GM21367 (cell line): ENCODE results near the gene CAMK1D.

Source experiments
- ATAC-seq: cut with Tn5 transposase; IDR thresholded peaks from one replicate; pipeline ENCODE4 v1.9.1; 2021; ENCODE audit not compliant: unreplicated experiment

The CAMK1D gene

DNA sequence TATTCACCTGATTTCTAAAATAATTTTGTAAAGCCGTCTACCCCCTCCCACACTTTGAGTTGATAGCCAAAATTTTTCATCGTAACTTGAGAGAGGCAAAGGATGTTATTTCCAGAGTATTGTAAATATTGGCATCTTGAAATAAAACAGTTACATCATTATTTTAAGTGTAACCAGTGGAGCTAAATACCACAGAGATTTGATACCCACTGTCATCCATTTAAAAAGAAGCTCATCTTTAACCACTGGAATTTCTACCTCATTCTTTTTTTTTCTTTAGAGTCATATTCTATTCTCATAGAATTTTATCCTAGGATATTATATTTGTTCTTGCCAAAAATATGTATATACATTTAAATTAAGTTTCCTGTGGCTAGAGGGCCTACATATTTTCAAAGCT is 48.6 kb downstream of the CAMK1D start:
- no peak for ATAC-seq

DNA sequence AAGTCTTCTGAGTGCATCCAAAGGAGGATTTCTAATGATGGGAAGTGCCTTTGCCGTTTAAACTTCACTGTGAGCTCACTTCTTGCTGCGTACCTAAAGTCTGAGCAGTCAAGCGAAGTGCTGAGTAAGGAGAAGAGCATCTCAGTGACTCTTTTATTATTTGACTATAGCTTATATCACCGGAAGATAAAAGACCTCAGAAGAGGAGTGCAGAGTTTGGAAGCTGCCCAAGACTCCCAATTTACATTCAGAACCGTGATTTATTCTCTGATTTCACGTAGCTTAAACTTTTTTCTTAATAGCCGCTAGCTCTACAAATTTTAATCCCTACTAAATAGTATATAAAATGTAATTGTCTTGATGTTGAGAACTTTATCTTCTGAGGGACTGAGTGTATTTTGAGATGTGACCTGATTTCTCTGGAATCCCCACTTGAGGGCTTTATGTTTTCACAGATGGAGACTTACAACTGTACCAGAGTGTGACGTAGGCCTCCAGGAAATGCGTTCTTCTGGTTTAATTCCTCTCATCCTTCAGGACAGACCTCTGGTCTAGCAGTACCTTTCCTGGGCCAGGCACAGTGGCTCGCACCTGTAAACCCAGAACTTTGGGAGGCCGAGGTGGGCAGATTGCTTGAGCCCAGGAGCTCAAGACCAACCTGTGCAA is 51.1 kb downstream of the CAMK1D start:
- no peak for ATAC-seq

DNA sequence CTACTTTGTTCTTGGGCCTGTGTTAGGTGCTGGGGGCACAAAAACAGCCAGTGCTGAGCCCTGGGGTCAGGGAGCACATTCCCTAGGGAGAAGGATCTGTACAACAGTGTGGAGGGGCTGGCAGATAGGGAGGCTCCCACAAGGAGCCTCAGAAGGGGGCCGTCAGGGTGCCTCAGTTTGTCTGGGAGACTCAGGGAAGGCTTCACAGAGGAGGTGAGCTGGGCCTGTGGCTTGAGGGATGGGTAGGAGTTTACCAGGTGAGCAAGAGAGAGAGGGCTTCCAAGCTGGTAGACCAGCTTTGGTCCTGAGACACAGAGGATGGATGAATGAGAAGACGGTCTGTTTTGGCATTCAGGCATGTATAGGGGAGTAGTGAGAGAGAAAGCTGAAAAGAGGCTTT is 52.1 kb downstream of the CAMK1D start:
- ATAC-seq, result no peak

DNA sequence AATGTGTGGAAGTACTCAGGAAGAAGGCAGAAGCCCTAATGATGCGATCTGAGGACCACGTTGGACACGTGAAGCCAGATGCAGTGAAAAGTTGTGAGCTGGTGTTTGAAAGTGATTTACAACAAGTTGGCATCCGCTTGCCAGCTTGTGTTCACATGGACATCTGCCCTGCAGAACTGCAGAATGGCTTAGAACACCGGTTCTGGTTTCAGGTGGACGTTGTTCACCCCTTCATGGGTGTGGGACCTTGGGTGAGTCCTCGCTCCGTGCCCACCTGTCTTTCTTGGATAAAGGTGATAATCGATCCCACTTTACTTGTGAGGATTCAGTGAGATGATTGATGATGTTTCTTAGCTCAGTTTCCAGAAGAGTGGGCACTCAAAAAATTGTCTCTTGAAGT is 53.8 kb downstream of the CAMK1D start:
- ATAC-seq, result no peak

DNA sequence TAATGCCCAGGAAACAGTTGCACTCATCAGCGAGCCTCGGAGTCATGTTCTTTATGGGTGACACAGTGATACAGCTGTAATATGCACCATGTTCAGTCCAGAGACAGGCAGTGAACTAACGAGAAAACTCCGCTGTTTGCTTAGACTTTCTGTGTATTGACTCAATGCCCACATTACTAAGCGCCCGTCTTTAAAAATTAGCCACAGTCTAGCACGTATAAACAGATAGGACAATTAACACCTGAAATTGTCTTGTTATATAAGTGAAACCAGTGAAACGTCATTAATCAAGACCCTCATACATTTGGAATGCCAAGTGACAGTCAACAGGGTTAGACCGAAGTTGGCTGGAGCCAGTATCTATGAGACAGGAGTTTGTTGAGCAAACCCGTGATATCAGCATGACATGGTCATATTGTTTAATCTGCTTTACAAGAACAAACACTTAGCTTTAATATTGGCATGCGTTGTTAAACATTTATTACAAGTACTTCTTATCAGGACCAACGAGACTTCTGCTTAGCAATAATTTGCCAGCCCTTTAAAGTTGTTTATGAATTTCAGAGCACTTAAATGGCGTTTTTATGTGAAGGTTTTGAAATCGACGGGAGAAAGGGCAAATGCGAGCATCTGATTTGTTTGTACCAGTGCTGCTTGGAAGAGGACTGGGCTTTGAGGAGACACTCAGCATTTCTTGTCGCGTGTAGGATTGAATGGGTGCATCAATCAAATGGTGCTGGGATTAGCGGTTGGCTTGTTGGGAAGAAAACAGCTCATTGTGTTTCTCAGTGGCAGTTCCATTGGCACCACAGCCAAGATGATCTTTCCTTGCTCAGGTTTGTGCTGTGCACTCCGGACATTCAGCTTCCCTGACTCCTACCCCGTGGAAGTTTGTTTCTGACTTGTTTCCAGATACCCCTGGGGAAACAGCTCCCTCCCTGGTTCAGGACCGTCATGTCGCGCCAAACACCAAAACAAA is 56.3 kb downstream of the CAMK1D start:
- ATAC-seq, result no peak

DNA sequence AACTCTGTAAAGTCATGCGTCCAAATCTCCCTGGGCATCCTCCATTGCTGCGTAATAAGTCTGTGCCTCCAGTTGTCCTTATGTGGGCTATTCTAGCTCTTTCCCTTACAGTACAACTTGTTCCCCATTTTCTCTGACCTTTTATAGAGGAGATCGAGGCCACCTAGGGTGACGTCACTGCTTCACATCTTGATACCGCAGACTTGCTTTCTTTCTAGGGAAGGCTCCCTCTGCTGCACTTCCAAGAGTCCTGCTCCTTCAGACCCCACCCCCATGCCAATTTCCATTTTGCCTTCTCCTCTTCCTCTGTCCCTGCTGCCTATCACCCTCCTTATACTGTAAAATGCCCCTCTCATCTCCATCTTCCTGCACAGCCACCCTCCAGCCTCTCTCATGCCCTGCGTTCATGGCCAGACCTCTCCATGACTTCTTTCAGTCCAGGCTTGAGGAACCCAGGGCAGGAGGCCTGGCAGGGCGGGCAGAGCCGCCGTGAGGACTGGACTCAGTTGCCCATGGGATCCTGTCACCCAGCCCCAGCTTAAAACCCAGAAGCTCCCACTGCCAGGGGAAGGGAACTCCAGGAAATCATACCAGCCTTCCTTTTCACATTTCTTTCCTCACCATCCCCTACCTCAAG is 57.5 kb downstream of the CAMK1D start:
- ATAC-seq, result no peak

DNA sequence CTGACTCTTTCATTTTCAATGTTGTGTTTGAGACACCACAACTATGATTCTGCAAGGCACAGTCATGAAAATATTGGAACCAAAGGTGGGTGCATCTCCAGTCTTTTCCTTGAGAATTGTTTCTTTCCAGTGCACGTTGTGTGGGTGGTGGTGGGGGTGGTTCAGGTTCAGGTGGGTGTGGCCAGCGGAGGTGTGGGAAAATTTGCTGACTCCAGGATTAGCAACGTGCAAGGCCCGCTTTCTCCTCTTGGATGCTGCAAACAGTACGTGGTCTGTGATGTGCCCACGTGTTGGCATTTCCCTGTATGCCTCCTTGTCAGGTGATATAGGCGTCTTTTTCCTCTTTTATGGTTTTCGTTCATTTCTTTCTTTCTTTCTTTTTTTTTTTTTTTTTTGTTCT is 59.1 kb downstream of the CAMK1D start:
- ATAC-seq, result no peak

DNA sequence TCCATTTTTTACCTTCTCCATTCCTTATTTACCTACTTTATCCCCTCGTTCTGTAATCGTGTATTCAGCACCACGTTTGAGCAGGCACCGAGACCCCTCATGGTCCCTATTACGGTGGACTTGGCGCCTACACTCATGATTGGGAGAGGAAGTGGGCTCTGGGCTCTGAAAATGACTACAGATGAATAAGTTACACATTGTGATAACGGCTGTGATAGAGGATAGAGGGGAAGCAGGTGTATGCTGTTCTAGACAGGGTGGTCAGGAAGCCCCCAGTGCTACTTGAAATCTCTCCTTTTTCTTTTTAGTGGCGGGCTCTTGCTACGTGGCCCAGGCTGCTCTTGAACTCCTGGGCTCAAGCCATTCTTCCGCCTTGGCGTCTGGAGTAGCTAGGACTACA is 59.8 kb downstream of the CAMK1D start:
- ATAC-seq, result no peak

DNA sequence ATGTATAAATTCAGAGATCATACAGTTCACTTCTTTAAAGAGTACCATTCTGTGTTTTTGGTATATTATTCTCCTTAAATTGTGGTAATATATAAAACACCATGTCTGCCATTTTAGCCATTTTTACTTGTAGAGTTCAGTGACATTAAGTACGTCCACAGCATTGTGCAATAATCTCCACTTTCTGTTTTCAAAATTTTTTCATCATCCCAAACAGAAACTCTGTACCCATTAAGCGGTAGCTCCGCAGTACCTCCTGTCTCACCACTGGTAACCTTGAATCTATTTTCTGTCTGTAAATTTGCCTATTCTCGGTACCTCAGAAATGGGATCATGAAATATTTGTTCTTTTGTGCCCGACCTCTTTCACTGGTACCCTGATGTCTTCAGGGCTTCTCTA is 60.3 kb downstream of the CAMK1D start:
- ATAC-seq, result no peak

DNA sequence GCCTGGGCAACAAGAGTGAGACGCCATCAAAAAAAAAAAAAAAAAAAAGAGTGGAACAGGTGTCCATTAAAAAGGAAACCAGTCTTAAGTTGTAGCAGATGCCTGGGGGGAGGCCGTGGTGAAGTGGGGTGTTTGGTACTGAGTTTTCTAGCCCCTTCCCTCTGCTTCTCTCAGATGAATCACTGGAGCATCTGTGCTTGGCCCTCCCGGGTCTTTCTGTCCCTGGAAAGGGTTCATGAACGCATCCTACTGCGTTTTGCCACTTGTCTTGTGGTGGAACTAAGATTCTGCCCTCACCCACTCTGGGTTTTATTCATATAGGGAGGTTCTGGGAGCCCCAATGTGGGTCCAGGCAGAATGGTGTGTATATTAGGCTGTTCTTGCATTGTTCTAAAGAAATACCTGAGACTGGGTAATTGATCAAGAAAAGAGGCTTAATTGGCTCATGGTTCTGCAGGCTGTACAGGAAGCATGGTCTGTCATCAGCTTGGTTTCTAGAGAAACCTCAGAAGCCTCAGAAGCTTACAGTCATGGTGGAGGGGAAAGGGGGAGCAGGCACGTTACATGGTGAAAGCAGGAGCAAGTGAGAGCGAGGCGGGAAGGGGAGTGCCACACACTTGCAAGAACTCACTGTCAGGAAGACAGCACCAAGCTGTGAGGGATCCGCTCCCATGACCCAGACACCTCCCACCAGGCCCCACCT is 63.5 kb downstream of the CAMK1D start:
- no peak for ATAC-seq

DNA sequence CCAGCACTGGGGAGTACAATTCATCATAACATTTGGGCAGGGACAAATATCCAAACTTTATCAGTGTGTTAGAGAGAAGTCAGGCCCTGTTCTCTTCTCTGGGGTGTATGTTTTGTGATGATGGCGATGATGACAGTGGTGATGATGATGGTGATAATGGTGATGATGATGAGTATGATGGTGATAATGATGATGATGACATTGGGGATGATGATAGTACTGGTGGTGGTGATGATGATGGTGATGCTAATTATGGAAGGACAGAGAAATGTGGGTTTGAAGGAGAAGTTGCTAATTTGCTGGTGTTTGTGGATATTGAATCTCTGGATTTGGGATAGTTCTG is 64.0 kb downstream of the CAMK1D start:
- no peak for ATAC-seq

DNA sequence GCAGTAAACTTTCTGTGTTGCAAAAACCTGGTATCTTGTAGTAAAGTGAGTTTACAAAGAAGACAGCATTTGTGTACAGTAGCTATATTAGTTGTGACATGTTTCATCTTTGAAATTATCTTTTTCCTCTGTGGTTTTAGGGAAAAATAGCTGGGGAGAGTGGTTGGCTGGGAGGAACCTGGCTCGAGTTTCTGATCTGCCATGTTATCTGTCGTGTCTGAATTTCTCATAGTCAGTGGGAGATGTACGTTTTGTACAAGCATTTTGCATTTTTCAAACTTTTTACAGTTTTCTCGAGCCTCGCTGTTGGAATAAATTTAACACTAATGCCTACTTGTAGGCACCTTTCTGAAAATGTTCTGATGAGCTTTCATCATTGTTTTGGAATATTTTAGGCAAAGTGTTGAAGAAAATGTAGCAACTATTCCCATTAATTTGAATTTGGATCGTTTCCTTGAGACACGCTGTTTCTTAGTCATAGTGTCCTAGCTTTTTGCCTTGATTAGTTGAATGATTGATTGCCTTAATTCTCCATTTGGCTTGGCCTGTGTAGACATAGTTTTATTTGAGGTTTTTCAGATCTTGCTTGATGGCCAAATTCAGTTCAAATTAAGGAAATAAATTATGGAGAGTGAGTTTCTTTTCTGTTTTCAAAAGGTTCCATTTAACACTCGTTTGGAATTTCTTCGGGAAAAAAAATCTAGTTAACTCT is 65.1 kb downstream of the CAMK1D start:
- ATAC-seq, result no peak

DNA sequence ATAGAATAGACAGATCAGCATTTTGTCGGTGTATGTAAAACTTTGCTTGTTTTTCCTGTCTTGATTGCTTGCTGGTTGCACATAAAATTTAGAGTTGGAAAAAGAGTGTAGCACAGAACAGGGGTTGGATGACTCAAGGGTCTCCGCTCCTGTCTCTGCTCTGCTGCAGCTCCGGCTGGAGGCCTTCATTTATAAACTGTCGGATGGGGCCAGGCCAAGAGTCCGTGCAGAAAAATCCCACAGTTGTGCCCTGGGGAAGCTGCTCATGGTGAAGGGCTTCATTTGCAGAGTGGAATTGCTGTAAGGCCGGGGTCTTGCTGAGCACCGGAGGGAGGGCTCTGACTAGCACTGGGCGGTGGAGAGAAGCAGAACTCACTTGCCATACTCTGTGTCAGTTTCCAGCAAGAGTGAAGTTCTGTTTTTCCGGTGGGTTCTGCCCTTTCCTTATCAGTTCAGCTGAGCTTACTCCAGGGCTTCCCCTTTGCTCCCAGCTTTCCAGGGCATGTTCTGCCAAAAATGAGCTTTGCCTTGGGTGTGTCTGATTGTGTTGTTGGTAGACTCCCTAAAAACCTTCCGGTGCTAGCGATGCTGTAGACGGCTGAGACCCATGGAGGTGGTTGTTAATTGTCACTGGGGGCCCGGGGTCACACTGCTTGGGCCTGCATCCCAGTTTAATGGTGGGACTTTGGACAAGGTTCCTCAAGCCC is 67.2 kb downstream of the CAMK1D start:
- no peak for ATAC-seq

DNA sequence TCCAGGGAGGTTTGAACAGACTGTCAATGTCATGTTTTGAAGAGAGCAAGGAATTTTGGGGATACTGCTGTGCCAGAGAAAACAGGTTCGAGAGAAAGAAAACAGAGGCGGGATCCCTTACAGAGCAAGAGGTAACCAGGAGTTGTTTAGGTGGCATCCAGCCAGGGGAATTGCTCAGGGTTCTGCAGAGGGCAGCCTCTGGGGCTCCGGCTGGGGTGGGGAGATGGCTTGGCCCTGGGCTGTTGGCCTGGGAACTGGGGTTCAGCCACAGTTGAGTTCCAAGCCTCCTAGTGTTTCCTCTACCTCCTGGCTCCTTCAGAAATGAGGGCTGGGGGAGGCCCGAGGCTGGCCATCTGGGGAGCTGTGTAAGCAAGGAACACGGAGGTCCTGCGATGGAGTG is 68.0 kb downstream of the CAMK1D start:
- no peak for ATAC-seq

DNA sequence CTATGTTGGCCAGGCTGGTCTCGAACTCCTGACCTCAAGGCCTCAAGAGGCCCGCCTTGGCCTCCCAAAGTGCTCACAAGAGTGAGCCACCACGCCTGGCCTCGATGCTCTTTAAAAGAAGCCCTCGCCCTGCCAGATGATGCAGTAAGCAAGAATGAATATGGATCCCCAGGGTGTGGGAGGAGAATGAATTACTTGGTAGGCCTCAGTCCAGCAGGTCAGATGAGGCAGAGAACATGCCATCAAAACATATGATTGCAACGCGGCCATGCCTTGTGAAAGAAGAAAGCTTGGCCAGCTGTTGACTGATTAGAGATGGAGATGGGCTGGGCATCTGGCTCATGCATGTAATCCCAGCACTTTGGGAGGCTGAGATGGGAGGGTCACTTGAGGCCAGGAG is 68.7 kb downstream of the CAMK1D start:
- ATAC-seq, result no peak

DNA sequence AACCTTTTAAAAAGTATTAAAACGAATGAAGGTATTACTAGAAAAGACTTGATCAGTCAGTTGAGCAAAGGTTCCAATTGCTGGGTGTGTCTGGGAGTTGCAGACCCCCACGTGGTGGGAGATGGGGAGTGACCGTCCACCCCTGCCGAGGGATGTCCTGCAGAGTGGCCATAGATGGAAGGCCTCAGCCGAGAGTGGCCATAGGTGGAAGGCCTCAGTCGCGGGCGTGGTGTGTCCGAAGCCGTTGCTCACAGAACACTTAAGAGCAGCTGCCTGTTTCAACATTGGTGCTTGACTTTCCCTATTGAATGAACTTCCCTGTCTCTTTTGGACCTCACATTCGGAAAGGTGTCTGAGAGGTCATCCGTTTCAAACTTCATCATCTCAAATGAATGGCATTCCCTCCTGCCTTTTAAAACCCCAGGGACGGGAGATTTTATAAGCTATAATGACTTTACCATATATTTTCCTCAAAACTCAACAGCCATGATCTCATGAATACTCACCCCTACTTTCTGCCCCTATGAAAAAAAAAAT is 69.4 kb downstream of the CAMK1D start:
- ATAC-seq, result no peak

DNA sequence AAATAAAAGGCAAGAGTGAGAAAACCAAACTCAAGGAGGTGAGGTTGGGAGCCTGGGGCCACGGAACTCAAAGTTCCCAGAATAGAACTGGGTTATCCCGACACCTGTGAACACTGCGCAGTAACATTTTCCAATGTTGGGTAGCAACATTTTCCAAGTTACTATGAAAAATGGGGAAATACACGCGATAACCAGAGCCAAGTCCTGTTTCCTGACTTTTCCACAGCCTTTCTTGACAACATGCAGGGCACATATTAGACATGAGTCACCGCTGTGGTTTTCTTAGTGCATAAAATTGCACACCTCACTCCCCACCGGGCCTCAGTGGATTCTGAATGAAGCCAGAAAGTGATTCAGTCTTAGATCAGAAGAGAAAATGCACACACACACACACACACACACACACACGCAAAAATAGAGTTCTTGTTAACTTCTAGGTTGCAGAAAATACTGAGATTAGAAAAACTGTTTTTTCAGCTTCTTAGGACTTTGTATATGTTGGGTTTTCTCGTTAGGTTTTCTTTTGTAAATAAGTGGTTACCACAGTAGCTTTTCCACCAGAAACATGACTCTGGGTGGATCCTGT is 70.0 kb downstream of the CAMK1D start:
- ATAC-seq, result no peak

DNA sequence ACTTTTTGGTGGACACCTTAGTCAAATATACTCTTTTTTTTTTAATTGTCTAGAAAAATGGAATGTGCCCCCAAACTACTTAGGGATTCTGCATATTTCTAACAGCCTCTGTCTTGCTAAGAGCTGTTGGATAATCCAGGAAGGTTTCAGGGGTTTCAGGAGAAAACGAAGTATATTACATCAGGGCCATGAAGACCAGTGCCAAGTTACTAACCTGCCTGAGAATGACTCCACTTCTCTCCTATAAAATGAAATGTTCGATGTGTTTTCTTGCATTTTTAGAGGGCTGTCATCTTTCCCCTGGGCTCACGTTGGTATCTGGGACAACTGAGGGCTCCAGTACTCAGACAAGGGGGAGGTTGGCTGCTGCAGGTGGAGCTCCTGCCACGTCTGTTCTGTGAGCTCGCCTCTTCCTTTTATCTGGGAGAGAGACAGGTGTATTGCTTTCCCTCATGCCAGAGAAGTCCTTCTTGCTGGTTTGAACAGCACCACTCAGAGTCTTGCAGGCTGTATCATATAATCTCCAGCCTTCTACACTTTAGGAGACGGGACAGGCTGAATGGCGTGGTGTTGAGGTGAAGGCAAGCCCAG is 71.3 kb downstream of the CAMK1D start:
- no peak for ATAC-seq

DNA sequence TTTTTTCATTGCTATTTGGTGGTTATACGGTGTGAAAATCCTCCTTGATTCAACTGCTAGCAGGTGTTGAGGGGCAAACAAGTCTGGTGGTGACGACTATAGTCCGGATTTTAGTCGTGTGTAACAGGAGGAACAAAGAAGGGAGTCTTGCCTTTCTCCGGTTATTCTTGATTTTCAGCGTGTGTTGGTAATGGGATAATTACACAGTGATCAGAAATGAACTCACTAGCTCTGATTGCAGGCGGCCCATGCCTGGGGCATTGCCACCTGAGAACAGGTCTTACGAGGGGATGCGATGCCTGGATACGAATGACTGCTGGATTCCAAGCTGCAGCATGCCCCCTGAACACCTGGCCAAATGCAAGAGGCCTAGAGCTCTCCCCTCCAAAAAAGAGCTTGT is 72.8 kb downstream of the CAMK1D start:
- no peak for ATAC-seq
